Uterus (tissue), 2 donors: ENCODE measurements around the gene LRRC4C.

Experiments used
- POLR2A ChIP-seq, 2 donors: fragments of 450-650 bp; IDR thresholded peaks; one replicate each; pipeline ENCODE4 v1.6.1; 2016; ENCODE audit warnings: antibody characterized with exemption in 2 of 2, mild to moderate bottlenecking in 1 of 2, moderate library complexity in 1 of 2
- TF ChIP-seq, protein P1 (sequence below), 4 experiments: fragments of 200-600 bp in 2 of 4; fragments of 450-650 bp in 2 of 4; sonication (generic) in 2 of 4; IDR thresholded peaks; one replicate each; pipeline ENCODE4 v1.5.1; 2016 to 2019; ENCODE audit warnings: antibody characterized with exemption in 4 of 4, mild to moderate bottlenecking in 2 of 4, moderate library complexity in 1 of 4

DNA sequence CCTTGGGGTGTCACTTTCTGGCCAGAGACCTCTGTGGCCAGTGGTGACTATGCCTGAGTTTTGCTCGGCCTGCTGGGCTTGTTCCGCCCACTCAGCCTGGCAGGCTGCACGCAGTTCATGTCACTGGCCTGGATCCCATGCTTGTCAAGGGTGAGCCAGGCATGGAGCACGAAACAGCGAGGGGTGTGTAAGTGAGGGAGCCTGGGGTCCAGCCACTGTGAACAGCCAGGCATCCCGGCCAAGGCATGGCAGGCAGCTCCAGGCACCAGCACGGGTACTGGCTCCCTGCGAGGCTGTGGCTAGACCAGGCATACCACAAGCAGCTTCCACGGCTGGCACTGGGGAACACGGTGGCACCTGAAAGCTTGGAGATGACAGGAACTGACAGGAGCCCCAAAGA lies 214.3 kb downstream of the LRRC4C start:
- TF ChIP-seq, protein P1, sequence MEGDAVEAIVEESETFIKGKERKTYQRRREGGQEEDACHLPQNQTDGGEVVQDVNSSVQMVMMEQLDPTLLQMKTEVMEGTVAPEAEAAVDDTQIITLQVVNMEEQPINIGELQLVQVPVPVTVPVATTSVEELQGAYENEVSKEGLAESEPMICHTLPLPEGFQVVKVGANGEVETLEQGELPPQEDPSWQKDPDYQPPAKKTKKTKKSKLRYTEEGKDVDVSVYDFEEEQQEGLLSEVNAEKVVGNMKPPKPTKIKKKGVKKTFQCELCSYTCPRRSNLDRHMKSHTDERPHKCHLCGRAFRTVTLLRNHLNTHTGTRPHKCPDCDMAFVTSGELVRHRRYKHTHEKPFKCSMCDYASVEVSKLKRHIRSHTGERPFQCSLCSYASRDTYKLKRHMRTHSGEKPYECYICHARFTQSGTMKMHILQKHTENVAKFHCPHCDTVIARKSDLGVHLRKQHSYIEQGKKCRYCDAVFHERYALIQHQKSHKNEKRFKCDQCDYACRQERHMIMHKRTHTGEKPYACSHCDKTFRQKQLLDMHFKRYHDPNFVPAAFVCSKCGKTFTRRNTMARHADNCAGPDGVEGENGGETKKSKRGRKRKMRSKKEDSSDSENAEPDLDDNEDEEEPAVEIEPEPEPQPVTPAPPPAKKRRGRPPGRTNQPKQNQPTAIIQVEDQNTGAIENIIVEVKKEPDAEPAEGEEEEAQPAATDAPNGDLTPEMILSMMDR (IDR thresholded peaks at IDR 0.05) = no peak
- no peak for TF ChIP-seq POLR2A (IDR thresholded peaks at IDR 0.05)
